SU-DHL-6 (cell line): Measurements from ENCODE around the gene MYO1D.

Experiments
- EZH2phosphoT487 ChIP-seq: fragments of 200-600 bp; sonication (generic), shearing (Covaris generic); conservative IDR thresholded peaks from 2 replicates; pipeline ENCODE4 v1.6.1; 2018; ENCODE audit warnings: mild to moderate bottlenecking, antibody characterized with exemption, low read length, moderate library complexity, mixed read lengths
- TF ChIP-seq, protein P1 (sequence below): fragments of 200-600 bp; sonication (generic); IDR thresholded peaks from one replicate; pipeline ENCODE4 v1.5.1; 2017; ENCODE audit warnings: antibody characterized with exemption, mild to moderate bottlenecking, low read length, moderate library complexity; ENCODE audit not compliant: insufficient read depth, poor library complexity, severe bottlenecking

DNA sequence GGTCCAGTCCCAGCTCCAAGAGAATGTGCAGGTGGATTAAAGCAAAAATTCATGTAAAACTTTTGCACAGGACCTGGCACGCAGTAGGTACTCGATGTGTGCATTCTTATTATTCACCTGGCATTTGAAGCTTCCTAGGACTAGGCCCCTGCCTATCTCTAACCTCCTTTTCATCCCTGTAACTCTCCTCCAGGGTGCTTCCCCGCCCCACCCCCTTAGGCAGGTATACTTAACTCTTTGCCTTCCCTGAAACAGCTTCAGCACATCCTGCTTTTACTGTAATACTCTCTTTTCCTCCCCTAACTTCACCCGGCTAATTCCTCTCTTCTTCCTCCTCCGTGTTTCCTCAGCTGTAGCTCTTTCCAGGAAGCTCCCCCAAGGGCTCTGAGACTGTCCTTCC, 335.3 kb downstream of the MYO1D start:
- TF ChIP-seq, protein P1, sequence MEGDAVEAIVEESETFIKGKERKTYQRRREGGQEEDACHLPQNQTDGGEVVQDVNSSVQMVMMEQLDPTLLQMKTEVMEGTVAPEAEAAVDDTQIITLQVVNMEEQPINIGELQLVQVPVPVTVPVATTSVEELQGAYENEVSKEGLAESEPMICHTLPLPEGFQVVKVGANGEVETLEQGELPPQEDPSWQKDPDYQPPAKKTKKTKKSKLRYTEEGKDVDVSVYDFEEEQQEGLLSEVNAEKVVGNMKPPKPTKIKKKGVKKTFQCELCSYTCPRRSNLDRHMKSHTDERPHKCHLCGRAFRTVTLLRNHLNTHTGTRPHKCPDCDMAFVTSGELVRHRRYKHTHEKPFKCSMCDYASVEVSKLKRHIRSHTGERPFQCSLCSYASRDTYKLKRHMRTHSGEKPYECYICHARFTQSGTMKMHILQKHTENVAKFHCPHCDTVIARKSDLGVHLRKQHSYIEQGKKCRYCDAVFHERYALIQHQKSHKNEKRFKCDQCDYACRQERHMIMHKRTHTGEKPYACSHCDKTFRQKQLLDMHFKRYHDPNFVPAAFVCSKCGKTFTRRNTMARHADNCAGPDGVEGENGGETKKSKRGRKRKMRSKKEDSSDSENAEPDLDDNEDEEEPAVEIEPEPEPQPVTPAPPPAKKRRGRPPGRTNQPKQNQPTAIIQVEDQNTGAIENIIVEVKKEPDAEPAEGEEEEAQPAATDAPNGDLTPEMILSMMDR, result no peak
- TF ChIP-seq EZH2phosphoT487, result no peak
